ENCODE results near the gene MYO18B.

GRCh38 chr22:25837288-25837900 lies 95.4 kb downstream of the MYO18B start:
- TF ChIP-seq CTCF (IDR thresholded peaks at IDR 0.05; ENCODE audit: low read depth, low read length) (no peak), EZH2phosphoT487 (IDR thresholded peaks at IDR 0.05; ENCODE audit: low read depth) (no peak)
